Occipital lobe (tissue), 1 donor: ENCODE data around the gene CPT1B. TPM values are rescaled to one million over a fixed set of nuclear protein-coding genes. Genes with fewer than 3 reads are reported as not detected.

ENCODE experiments used
- total RNA-seq: library from RNA; depleted of rRNA; stranded (reverse); fragments of >200 nt; gene quantifications from one replicate; pipeline ENCODE4 v1.2.3, GENCODE V29; 2014

CPT1B gene
- total RNA-seq, 1 donor from 2014 or later, result 6.7 TPM

Other genes starting within 250 kb of the CPT1B start
- 71.7 TPM for gene PPP6R2, start 235.1 kb downstream of the CPT1B start, total RNA-seq
- 97.0 TPM for gene SBF1, start 103.4 kb downstream of the CPT1B start, total RNA-seq
- gene ADM2, start 96.9 kb downstream of the CPT1B start, total RNA-seq, result not detected
- not detected for gene MIOX, start 91.6 kb downstream of the CPT1B start, total RNA-seq
- 9.8 TPM for gene LMF2, start 70.7 kb downstream of the CPT1B start, total RNA-seq
- 46.9 TPM for gene NCAPH2, start 70.2 kb downstream of the CPT1B start, total RNA-seq
- 0.78 TPM for gene SCO2, start 52.8 kb downstream of the CPT1B start, total RNA-seq
- 2.0 TPM for gene TYMP, start 48.4 kb downstream of the CPT1B start, total RNA-seq
- not detected for gene KLHDC7B, start 32.5 kb downstream of the CPT1B start, total RNA-seq
- not detected for gene SYCE3, start 15.5 kb downstream of the CPT1B start, total RNA-seq
- 24.8 TPM for gene CHKB, start 4.4 kb upstream of the CPT1B start, total RNA-seq
- 76.3 TPM for gene MAPK8IP2, start 22.4 kb upstream of the CPT1B start, total RNA-seq
- 6.9 TPM for gene ARSA, start 49.7 kb upstream of the CPT1B start, total RNA-seq
- gene SHANK3, start 94.4 kb upstream of the CPT1B start, total RNA-seq, result 6.2 TPM
- gene ACR, start 159.8 kb upstream of the CPT1B start, total RNA-seq, result not detected
- 11.9 TPM for gene RABL2B, start 205.2 kb upstream of the CPT1B start, total RNA-seq